ENCODE results near the gene KCNG4. TPM values are rescaled to one million over a fixed set of nuclear protein-coding genes. Genes with fewer than 3 reads are reported as not detected.

Gene KCNG4
- total and polyA plus RNA-seq, 2 donors from 2014 or later = not detected

- TF ChIP-seq, protein P1, sequence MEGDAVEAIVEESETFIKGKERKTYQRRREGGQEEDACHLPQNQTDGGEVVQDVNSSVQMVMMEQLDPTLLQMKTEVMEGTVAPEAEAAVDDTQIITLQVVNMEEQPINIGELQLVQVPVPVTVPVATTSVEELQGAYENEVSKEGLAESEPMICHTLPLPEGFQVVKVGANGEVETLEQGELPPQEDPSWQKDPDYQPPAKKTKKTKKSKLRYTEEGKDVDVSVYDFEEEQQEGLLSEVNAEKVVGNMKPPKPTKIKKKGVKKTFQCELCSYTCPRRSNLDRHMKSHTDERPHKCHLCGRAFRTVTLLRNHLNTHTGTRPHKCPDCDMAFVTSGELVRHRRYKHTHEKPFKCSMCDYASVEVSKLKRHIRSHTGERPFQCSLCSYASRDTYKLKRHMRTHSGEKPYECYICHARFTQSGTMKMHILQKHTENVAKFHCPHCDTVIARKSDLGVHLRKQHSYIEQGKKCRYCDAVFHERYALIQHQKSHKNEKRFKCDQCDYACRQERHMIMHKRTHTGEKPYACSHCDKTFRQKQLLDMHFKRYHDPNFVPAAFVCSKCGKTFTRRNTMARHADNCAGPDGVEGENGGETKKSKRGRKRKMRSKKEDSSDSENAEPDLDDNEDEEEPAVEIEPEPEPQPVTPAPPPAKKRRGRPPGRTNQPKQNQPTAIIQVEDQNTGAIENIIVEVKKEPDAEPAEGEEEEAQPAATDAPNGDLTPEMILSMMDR (IDR thresholded peaks at IDR 0.05; ENCODE audit: borderline replicate concordance, extremely low read depth, insufficient read depth) = no peak
- H3K9me3 ChIP-seq (ENCODE audit: control insufficient read depth in 2 of 3, insufficient read depth in 1 of 3, low read length in 3 of 3) = no peaks in the 10 kb centered on the region
- H3K4me3 ChIP-seq (ENCODE audit: low read length in 3 of 3) = no peak overlapping the region
- FAIRE-seq = no peak
- H3K4me1 ChIP-seq (ENCODE audit: control insufficient read depth in 2 of 3, insufficient read depth in 2 of 3, low read depth in 1 of 3, low read length in 3 of 3) = no peaks in the 10 kb centered on the region
- H3K9ac ChIP-seq (ENCODE audit: low read length in 3 of 3) = no peak overlapping the region
- H3K27me3 ChIP-seq (ENCODE audit: control insufficient read depth, insufficient read depth, low read length) = no peaks in the 10 kb centered on the region
- intact Hi-C loops (cut with DNase I) = no loop called here
- DNase-seq = peak in 1 of 5 donors; percentile 41
- H3K36me3 ChIP-seq (ENCODE audit: control insufficient read depth in 2 of 3, insufficient read depth in 3 of 3, low read length in 3 of 3) = no peaks in the 10 kb centered on the region
- no peak overlapping the region for H3K27ac ChIP-seq (ENCODE audit: low read depth in 2 of 2, low read length in 2 of 2)
Observed at GRCh38 chr16:84260766-84261554, 21.1 kb upstream of the KCNG4 start.

- Histone ChIP-seq H3K27ac (ENCODE audit: low read depth in 2 of 2, low read length in 2 of 2) (no peak overlapping the region), H3K36me3 (ENCODE audit: control insufficient read depth in 2 of 3, insufficient read depth in 3 of 3, low read length in 3 of 3) (no peaks in the 10 kb centered on the region), H3K27me3 (ENCODE audit: control insufficient read depth, insufficient read depth, low read length) (no peaks in the 10 kb centered on the region), H3K4me3 (ENCODE audit: low read length in 3 of 3) (no peak overlapping the region), H3K9me3 (ENCODE audit: control insufficient read depth in 2 of 3, insufficient read depth in 1 of 3, low read length in 3 of 3) (no peaks in the 10 kb centered on the region), H3K4me1 (ENCODE audit: control insufficient read depth in 2 of 3, insufficient read depth in 2 of 3, low read depth in 1 of 3, low read length in 3 of 3) (no peaks in the 10 kb centered on the region), H3K9ac (ENCODE audit: low read length in 3 of 3) (no peak overlapping the region)
- TF ChIP-seq, protein P1 (IDR thresholded peaks at IDR 0.05; ENCODE audit: borderline replicate concordance, extremely low read depth, insufficient read depth) = no peak
- intact Hi-C loops (cut with DNase I) = no loop called here
- DNase-seq (no peak), FAIRE-seq (no peak)
Observed at GRCh38 chr16:84259691-84260090, 19.9 kb upstream of the KCNG4 start.

GRCh38 chr16:84258266-84258665 lies 18.5 kb upstream of the KCNG4 start:
- TF ChIP-seq, protein P1 (IDR thresholded peaks at IDR 0.05; ENCODE audit: borderline replicate concordance, extremely low read depth, insufficient read depth) = no peak
- no peaks in the 10 kb centered on the region for H3K27me3 ChIP-seq (ENCODE audit: control insufficient read depth, insufficient read depth, low read length)

More at GRCh38 chr16:84258266-84258665, 18.5 kb upstream of the KCNG4 start:
- Histone ChIP-seq H3K36me3 (ENCODE audit: control insufficient read depth in 2 of 3, insufficient read depth in 3 of 3, low read length in 3 of 3) (no peaks in the 10 kb centered on the region), H3K4me1 (ENCODE audit: control insufficient read depth in 2 of 3, insufficient read depth in 2 of 3, low read depth in 1 of 3, low read length in 3 of 3) (no peaks in the 10 kb centered on the region), H3K4me3 (ENCODE audit: low read length in 3 of 3) (no peak overlapping the region), H3K9ac (ENCODE audit: low read length in 3 of 3) (no peak overlapping the region), H3K9me3 (ENCODE audit: control insufficient read depth in 2 of 3, insufficient read depth in 1 of 3, low read length in 3 of 3) (no peaks in the 10 kb centered on the region), H3K27ac (ENCODE audit: low read depth in 2 of 2, low read length in 2 of 2) (no peak overlapping the region)
- no peak for DNase-seq
- intact Hi-C loops (cut with DNase I) = no loop called here
- FAIRE-seq = no peak
